Non-pigmented ciliary epithelial cell (primary cell): ENCODE results near the gene EDARADD.

ENCODE experiments used
- DNase-seq: peaks from one replicate; pipeline ENCODE4 v3.0.0-alpha.2; 2010; ENCODE audit warnings: low read depth

EDARADD gene

GRCh38 chr1:236516929-236517704 lies 123.0 kb downstream of the EDARADD start:
- DNase-seq, result no peak

- DNase-seq, result no peak
Observed at GRCh38 chr1:236518322-236518721, 124.2 kb downstream of the EDARADD start.

- no peak for DNase-seq
Observed at GRCh38 chr1:236520445-236521005, 126.4 kb downstream of the EDARADD start.

- DNase-seq, result no peak
Observed at GRCh38 chr1:236522937-236523703, 129.0 kb downstream of the EDARADD start.

GRCh38 chr1:236523704-236524141 lies 129.6 kb downstream of the EDARADD start, which contains the start of gene LGALS8:
Gene LGALS8 (plus strand): TSS chr1:236523982. CDS start chr1:236526071, 2,089 bp downstream.
- DNase-seq, result no peak

GRCh38 chr1:236524142-236524894 lies 130.2 kb downstream of the EDARADD start:
- DNase-seq, result no peak

- DNase-seq, result no peak
Observed at GRCh38 chr1:236524895-236525184, 130.8 kb downstream of the EDARADD start.

GRCh38 chr1:236526079-236526478 lies 132.0 kb downstream of the EDARADD start:
- DNase-seq, result no peak

- DNase-seq, result no peak
Observed at GRCh38 chr1:236530286-236530685, 136.2 kb downstream of the EDARADD start.

GRCh38 chr1:236530959-236531358 lies 136.9 kb downstream of the EDARADD start:
- DNase-seq, result no peak

- no peak for DNase-seq
Observed at GRCh38 chr1:236532850-236533249, 138.8 kb downstream of the EDARADD start.

- DNase-seq, result peak; percentile 45
Observed at GRCh38 chr1:236534151-236534651, 140.1 kb downstream of the EDARADD start.
